ENCODE results near the gene AARS1. TPM values are rescaled to one million over a fixed set of nuclear protein-coding genes. Genes with fewer than 3 reads are reported as not detected.

AARS1 gene
- total and polyA plus RNA-seq, 10 of the 15 experiments (the other 5 are each of a cell fraction or from before 2014, with no cell fraction given), result 21.5 to 143 (median 96.9) TPM

GRCh38 chr16:70289229-70290094 is at the start of gene AARS1 (continued):
- TF ChIP-seq MLLT1 (IDR thresholded peaks at IDR 0.05) (peak; percentile 22; the same call in 1 of the 2 replicates), RFX5 (IDR thresholded peaks at IDR 0.05; ENCODE audit: low read depth, low read length) (no peak), BCLAF1 (IDR thresholded peaks at IDR 0.05) (no peak), SUZ12 (IDR thresholded peaks at IDR 0.05; ENCODE audit: unreplicated experiment) (no peak), IRF4 (IDR thresholded peaks at IDR 0.05; ENCODE audit: low read depth, low read length) (no peak), ZNF24 (IDR thresholded peaks at IDR 0.05) (0 out of 2 replicates have a peak, but pooled peaks have one; percentile 32), CBX3 (IDR thresholded peaks at IDR 0.05; ENCODE audit: borderline replicate concordance, low read depth) (no peak), ZNF384 (IDR thresholded peaks at IDR 0.05; ENCODE audit: borderline replicate concordance, low read depth, low read length) (no peak), POLR2AphosphoS5 (IDR thresholded peaks at IDR 0.05; ENCODE audit: low read length) (peak; percentile 96), HDGF (IDR thresholded peaks at IDR 0.05) (0 out of 2 replicates have a peak, but pooled peaks have one; percentile 25), ZNF592 (IDR thresholded peaks at IDR 0.05) (no peak), SMAD1 (IDR thresholded peaks at IDR 0.05; ENCODE audit: low read depth, partially characterized antibody) (no peak), IRF5 (IDR thresholded peaks at IDR 0.05; ENCODE audit: borderline replicate concordance) (no peak), WRNIP1 (IDR thresholded peaks at IDR 0.05; ENCODE audit: borderline replicate concordance, low read depth, low read length) (no peak), HDAC2 (IDR thresholded peaks at IDR 0.05) (no peak), SMAD5 (IDR thresholded peaks at IDR 0.05; ENCODE audit: low read depth) (peak; percentile 78), FOXK2 (IDR thresholded peaks at IDR 0.05) (no peak), MEF2A (IDR thresholded peaks at IDR 0.05; ENCODE audit: insufficient read depth, low read depth, low read length) (no peak), MXI1 (IDR thresholded peaks at IDR 0.05; ENCODE audit: low read depth, low read length) (peak; percentile 77), SREBF2 (IDR thresholded peaks at IDR 0.05; ENCODE audit: low read length) (no peak), TCF12 (IDR thresholded peaks at IDR 0.05; ENCODE audit: low read depth, low read length) (peak; percentile 58; the same call in 1 of the 2 replicates)
